ENCODE measurements around the gene IL19.

IL19 gene

DNA sequence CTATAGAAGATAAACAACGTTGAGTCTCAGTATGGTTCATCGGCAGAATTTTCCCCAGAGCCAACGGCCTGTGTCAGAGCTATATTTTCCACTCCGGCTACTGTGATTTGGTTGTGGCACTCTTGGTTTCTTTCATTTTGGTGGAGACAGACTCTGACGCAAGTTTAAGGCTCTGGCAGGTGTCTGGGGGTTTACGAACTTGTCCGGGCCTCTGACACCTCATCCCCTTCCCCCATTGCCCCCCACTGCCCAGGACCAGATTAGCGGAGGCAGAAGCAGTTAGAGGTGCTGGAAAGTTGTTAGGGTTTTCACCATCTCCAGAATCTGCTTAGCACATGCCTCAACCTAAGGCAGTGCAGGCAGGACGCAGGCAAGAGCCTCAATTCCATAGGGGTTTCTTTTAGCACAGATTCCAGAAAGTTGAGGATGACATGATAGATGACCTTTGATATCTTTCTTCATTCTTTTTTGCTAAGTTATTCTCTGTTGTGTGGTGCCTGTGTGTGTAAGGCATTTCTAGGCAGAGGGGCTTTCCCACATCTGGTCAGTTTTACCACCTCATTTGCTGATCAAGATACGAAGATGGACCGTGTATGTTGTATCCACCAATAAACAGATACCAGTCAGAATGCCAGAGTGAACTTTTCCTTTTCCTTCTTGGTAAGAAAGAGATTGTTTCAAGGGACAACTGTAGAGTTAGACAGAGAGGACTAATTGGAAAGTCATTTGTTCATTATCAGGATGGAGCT, 20.1 kb downstream of the IL19 start:
- Histone ChIP-seq H3K4me3 (ENCODE audit: extremely low read depth, insufficient read depth, low read length, poor library complexity, severe bottlenecking) (no peak overlapping the region), H3K36me3 (ENCODE audit: control insufficient read depth, insufficient read depth, low read length) (no peaks in the 10 kb centered on the region), H3K9me3 (ENCODE audit: control insufficient read depth, low read length) (no peaks in the 10 kb centered on the region), H3K27ac (ENCODE audit: low read depth, low read length, severe bottlenecking) (no peak overlapping the region), H3K4me1 (ENCODE audit: control insufficient read depth, insufficient read depth, low read length, poor library complexity, severe bottlenecking) (peaks cover 6% of the 10 kb centered on the region)
- 95 to 98% methylated on average over 5 to 7 of the region's 11 CpGs for WGBS, 2 experiments (ENCODE audit: insufficient coverage in 2 of 2)

DNA sequence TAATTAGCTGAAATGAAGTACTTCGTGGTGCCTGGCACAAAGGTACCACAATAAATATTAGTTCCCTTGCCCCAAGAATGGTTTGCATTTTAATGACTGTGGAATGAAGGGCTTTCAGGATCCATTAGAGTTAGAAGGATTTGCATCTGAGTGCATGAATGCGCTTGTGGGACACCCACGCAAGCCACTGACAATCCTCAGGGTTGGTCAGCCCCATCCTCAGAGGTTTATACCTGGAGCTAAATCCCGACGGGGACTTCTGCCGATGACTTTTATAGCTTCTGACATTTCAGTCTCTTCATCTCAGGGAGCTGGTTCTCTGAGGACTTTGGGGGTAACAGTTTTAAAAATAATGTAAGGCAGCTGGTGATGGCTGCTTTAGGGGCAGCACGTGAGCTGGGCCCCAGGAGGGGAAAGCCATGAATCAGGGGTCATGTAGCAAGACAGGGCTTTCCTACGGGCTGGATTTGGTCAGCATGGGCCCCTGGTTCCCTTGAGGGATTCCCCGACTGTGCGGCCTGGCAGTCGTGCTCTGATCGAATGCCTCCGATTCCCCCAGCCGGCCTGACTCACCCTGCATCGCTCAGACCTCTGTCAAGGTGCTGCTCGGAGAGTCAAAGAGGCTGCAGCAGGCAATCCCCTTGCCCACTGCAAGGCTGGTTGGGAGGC, 22.5 kb downstream of the IL19 start:
- no peak overlapping the region for H3K27ac ChIP-seq (ENCODE audit: low read depth, low read length, severe bottlenecking)
- no peaks in the 10 kb centered on the region for H3K9me3 ChIP-seq (ENCODE audit: control insufficient read depth, low read length)
- H3K36me3 ChIP-seq (ENCODE audit: control insufficient read depth, insufficient read depth, low read length): no peaks in the 10 kb centered on the region
- H3K4me1 ChIP-seq (ENCODE audit: control insufficient read depth, insufficient read depth, low read length, poor library complexity, severe bottlenecking): peaks cover 6% of the 10 kb centered on the region
- no peak overlapping the region for H3K4me3 ChIP-seq (ENCODE audit: extremely low read depth, insufficient read depth, low read length, poor library complexity, severe bottlenecking)
- 69 to 87% methylated on average over 10 to 15 of the region's 16 CpGs for WGBS, 2 experiments (ENCODE audit: insufficient coverage in 2 of 2)

- 56 to 72% methylated on average over 3 to 5 of the region's 7 CpGs for WGBS, 2 experiments (ENCODE audit: insufficient coverage in 2 of 2)
- no peak overlapping the region for H3K27ac ChIP-seq (ENCODE audit: low read depth, low read length, severe bottlenecking)
- H3K4me3 ChIP-seq (ENCODE audit: extremely low read depth, insufficient read depth, low read length, poor library complexity, severe bottlenecking): no peak overlapping the region
- H3K36me3 ChIP-seq (ENCODE audit: control insufficient read depth, insufficient read depth, low read length): no peaks in the 10 kb centered on the region
- H3K9me3 ChIP-seq (ENCODE audit: control insufficient read depth, low read length): no peaks in the 10 kb centered on the region
- peaks cover 6% of the 10 kb centered on the region for H3K4me1 ChIP-seq (ENCODE audit: control insufficient read depth, insufficient read depth, low read length, poor library complexity, severe bottlenecking)
These were observed 23.0 kb downstream of the IL19 start for GRCh38 chr1:206793620-206794019.

GRCh38 chr1:206794294-206794908, 23.8 kb downstream of the IL19 start:
- Histone ChIP-seq H3K36me3 (ENCODE audit: control insufficient read depth, insufficient read depth, low read length) (no peaks in the 10 kb centered on the region), H3K4me1 (ENCODE audit: control insufficient read depth, insufficient read depth, low read length, poor library complexity, severe bottlenecking) (peaks cover 6% of the 10 kb centered on the region), H3K9me3 (ENCODE audit: control insufficient read depth, low read length) (no peaks in the 10 kb centered on the region), H3K4me3 (ENCODE audit: extremely low read depth, insufficient read depth, low read length, poor library complexity, severe bottlenecking) (no peak overlapping the region), H3K27ac (ENCODE audit: low read depth, low read length, severe bottlenecking) (no peak overlapping the region)
- WGBS, 2 experiments (ENCODE audit: insufficient coverage in 2 of 2): 92 to 97% methylated on average over 5 to 8 of the region's 11 CpGs

DNA sequence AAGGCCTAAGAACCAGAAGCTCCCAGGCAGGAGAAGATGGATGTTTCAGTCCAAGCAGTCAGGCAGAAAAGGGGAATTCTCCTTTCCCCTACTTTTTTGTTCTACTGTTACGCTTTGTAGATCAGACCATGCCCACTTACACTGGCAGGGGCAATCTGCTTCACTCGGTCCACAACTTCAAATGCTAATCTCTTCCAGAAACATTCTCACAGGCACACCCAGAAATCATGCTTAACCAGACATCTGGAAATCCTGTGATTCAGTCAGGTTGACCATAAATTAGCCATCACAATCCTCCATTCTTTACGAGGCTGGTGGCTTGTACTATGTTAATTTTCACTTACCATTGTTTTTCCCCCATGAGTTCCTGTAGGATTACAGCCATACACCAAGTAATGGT, 25.5 kb downstream of the IL19 start:
- H3K27ac ChIP-seq (ENCODE audit: low read depth, low read length, severe bottlenecking): no peak overlapping the region
- no peaks in the 10 kb centered on the region for H3K9me3 ChIP-seq (ENCODE audit: control insufficient read depth, low read length)
- 92 to 100% methylated on average over 2 of the region's 3 CpGs for WGBS, 2 experiments (ENCODE audit: insufficient coverage in 2 of 2)
- H3K36me3 ChIP-seq (ENCODE audit: control insufficient read depth, insufficient read depth, low read length): no peaks in the 10 kb centered on the region
- no peak overlapping the region for H3K4me3 ChIP-seq (ENCODE audit: extremely low read depth, insufficient read depth, low read length, poor library complexity, severe bottlenecking)
- peaks cover 6% of the 10 kb centered on the region for H3K4me1 ChIP-seq (ENCODE audit: control insufficient read depth, insufficient read depth, low read length, poor library complexity, severe bottlenecking)

DNA sequence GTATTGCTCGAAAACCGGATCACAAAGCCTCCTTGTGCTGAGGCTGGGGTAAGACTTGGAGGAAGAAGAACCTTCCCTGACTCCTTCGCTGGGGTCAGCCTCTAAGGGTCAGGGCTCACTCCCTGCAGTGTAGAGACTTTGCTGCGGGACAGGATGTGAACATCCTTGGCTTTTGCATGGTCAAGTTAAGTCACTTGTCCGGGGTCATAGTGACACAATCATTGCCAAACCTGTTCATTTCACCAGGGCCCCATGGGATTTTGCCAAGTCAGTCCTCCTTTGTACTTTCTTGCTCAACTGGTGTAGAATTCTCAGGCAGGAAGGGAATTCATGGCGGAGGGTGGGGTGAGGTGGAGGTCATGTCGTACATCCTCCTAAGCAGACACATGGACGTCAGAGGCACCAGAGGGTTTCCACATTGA, 26.4 kb downstream of the IL19 start:
- 76 to 80% methylated on average over 2 to 4 of the region's 8 CpGs for whole genome bisulfite sequencing, 2 experiments (ENCODE audit: insufficient coverage in 2 of 2)
- peaks cover under 1% of the 10 kb centered on the region for H3K4me1 ChIP-seq (ENCODE audit: control insufficient read depth, insufficient read depth, low read length, poor library complexity, severe bottlenecking)
- H3K27ac ChIP-seq (ENCODE audit: low read depth, low read length, severe bottlenecking): no peak overlapping the region
- H3K36me3 ChIP-seq (ENCODE audit: control insufficient read depth, insufficient read depth, low read length): no peaks in the 10 kb centered on the region
- no peaks in the 10 kb centered on the region for H3K9me3 ChIP-seq (ENCODE audit: control insufficient read depth, low read length)
- no peak overlapping the region for H3K4me3 ChIP-seq (ENCODE audit: extremely low read depth, insufficient read depth, low read length, poor library complexity, severe bottlenecking)

GRCh38 chr1:206797534-206798383, 27.2 kb downstream of the IL19 start:
- no peak overlapping the region for H3K27ac ChIP-seq (ENCODE audit: low read depth, low read length, severe bottlenecking)
- H3K4me1 ChIP-seq (ENCODE audit: control insufficient read depth, insufficient read depth, low read length, poor library complexity, severe bottlenecking): no peaks in the 10 kb centered on the region
- H3K9me3 ChIP-seq (ENCODE audit: control insufficient read depth, low read length): no peaks in the 10 kb centered on the region
- no peaks in the 10 kb centered on the region for H3K36me3 ChIP-seq (ENCODE audit: control insufficient read depth, insufficient read depth, low read length)
- no peak overlapping the region for H3K4me3 ChIP-seq (ENCODE audit: extremely low read depth, insufficient read depth, low read length, poor library complexity, severe bottlenecking)
- 59 to 66% methylated on average over 5 of the region's 8 CpGs for WGBS, 2 experiments (ENCODE audit: insufficient coverage in 2 of 2)

DNA sequence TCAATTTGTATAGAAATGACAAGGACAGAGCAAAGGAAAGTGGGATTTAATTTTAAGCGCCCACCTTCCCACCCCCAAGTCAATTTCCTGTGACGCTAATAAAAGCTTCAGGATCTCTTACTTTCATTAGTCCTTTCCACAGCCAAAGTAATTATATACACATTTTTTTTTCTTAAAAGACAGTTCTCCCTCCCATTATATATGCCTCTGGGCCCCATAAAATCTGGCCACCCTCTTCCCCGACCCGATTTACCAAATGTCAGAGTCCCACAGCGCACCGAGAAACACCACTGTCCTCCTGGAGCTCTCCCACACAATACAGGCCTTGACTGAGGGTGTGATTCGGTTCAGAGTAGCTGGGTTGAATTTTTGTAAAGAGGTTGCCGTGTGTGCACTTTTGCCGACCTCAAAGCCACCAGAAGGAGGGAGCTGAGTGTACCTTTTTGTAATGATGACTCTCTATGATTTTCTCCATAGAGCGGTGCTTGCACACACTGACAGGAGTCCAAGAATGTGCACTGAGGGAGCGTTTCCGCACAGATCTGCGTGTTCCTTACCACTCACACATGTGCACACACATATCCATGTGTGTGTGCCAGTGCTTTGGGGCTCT, 27.9 kb downstream of the IL19 start:
- 90 to 92% methylated on average over 5 to 9 of the region's 13 CpGs for WGBS, 2 experiments (ENCODE audit: insufficient coverage in 2 of 2)
- Histone ChIP-seq H3K4me1 (ENCODE audit: control insufficient read depth, insufficient read depth, low read length, poor library complexity, severe bottlenecking) (no peaks in the 10 kb centered on the region), H3K36me3 (ENCODE audit: control insufficient read depth, insufficient read depth, low read length) (no peaks in the 10 kb centered on the region), H3K4me3 (ENCODE audit: extremely low read depth, insufficient read depth, low read length, poor library complexity, severe bottlenecking) (no peak overlapping the region), H3K27ac (ENCODE audit: low read depth, low read length, severe bottlenecking) (no peak overlapping the region), H3K9me3 (ENCODE audit: control insufficient read depth, low read length) (no peaks in the 10 kb centered on the region)

DNA sequence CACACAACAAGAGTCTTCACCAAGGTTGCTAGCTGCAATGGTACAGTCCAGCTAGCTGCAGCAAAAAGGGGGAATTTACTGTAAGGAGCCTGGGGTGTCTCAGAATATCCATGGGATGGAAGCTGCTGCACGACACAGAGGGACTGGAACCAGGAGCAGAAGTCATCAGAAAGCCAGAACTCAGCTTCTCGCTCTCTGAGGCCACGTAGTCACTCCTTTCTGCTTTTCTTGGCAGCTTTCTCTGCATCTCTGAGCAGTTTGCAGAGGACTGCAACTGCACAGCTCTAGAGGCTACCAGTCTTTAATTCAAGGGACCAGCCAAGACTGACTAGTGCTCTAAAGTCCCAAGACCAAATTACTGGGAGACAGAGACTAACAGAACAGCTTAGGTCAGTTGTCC, 28.7 kb downstream of the IL19 start:
- no peak overlapping the region for H3K4me3 ChIP-seq (ENCODE audit: extremely low read depth, insufficient read depth, low read length, poor library complexity, severe bottlenecking)
- 92 to 93% methylated on average over 3 of the region's 3 CpGs for WGBS, 2 experiments (ENCODE audit: insufficient coverage in 2 of 2)

DNA sequence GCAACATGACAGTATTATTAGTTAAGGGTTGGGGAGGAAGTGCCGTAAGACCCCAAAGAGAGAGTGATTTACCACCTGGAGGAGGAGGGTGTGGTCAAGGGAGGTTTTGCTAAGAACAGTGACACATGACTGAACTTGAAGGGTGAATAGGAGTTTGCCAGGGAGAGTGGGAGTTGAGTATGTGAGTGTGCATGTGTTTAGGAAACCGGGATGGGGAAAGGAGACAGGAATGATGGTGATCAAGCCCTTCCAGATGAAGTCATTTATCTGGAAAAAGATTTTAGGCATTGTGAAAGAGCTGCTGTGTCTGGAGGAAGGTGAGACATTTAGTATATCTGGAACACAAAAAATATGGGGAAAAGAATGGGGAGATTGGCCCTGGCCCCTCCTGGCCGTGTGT, 29.8 kb downstream of the IL19 start:
- Histone ChIP-seq H3K4me3 (ENCODE audit: extremely low read depth, insufficient read depth, low read length, poor library complexity, severe bottlenecking) (no peak overlapping the region), H3K27ac (ENCODE audit: low read depth, low read length, severe bottlenecking) (no peak overlapping the region), H3K36me3 (ENCODE audit: control insufficient read depth, insufficient read depth, low read length) (no peaks in the 10 kb centered on the region), H3K9me3 (ENCODE audit: control insufficient read depth, low read length) (no peaks in the 10 kb centered on the region), H3K4me1 (ENCODE audit: control insufficient read depth, insufficient read depth, low read length, poor library complexity, severe bottlenecking) (peaks cover 5% of the 10 kb centered on the region)
- 81 to 95% methylated on average over 3 of the region's 3 CpGs for WGBS, 2 experiments (ENCODE audit: insufficient coverage in 2 of 2)

More for the DNA sequence above, 28.7 kb downstream of the IL19 start:
- no peak overlapping the region for H3K27ac ChIP-seq (ENCODE audit: low read depth, low read length, severe bottlenecking)
- peaks cover 4% of the 10 kb centered on the region for H3K4me1 ChIP-seq (ENCODE audit: control insufficient read depth, insufficient read depth, low read length, poor library complexity, severe bottlenecking)
- no peaks in the 10 kb centered on the region for H3K9me3 ChIP-seq (ENCODE audit: control insufficient read depth, low read length)
- no peaks in the 10 kb centered on the region for H3K36me3 ChIP-seq (ENCODE audit: control insufficient read depth, insufficient read depth, low read length)

Measured in mesodermal cell (in vitro differentiated cells).